T-helper 9 cell (primary cell): Measurements from ENCODE around the gene GABRB3.

ENCODE experiments used
- DNase-seq: peaks from one replicate; pipeline ENCODE4 v3.0.0-alpha.2; 2020

Gene GABRB3

GRCh38 chr15:26521691-26522198 is 251.1 kb downstream of the GABRB3 start:
- no peak for DNase-seq

- DNase-seq = no peak
Measured at GRCh38 chr15:26521130-26521529, 251.7 kb downstream of the GABRB3 start.

- no peak for DNase-seq
Measured at GRCh38 chr15:26518885-26519284, 254.0 kb downstream of the GABRB3 start.

GRCh38 chr15:26516102-26516980 is 256.5 kb downstream of the GABRB3 start:
- no peak for DNase-seq

- no peak for DNase-seq
Measured at GRCh38 chr15:26504009-26504408, 268.9 kb downstream of the GABRB3 start.
